HEK293T (cell line): ENCODE results near the gene GSTA3.
"Not testable (repeated sequence)": the region's sequence is repeated elsewhere in the genome, so short reads cannot be mapped to it uniquely, and the experiment has no call there.

Experiments
- ARNT ChIP-seq: fragments of 450-650 bp; IDR thresholded peaks from 2 replicates; pipeline ENCODE4 v1.6.1; 2017; ENCODE audit warnings: mild to moderate bottlenecking
- BHLHE40 ChIP-seq: fragments of 450-650 bp; IDR thresholded peaks from 2 replicates; pipeline ENCODE4 v1.6.1; 2016; ENCODE audit warnings: mild to moderate bottlenecking, moderate library complexity, borderline replicate concordance
- ELF4 ChIP-seq: fragments of 450-650 bp; IDR thresholded peaks from 2 replicates; pipeline ENCODE4 v1.6.1; 2017; ENCODE audit warnings: antibody characterized with exemption
- FOXA1 ChIP-seq: fragments of 450-650 bp; IDR thresholded peaks from 2 replicates; pipeline ENCODE4 v1.6.1; 2016; ENCODE audit warnings: mild to moderate bottlenecking
- FOXM1 ChIP-seq: fragments of 450-650 bp; IDR thresholded peaks from 2 replicates; pipeline ENCODE4 v1.6.1; 2017; ENCODE audit warnings: mild to moderate bottlenecking, borderline replicate concordance
- NFRKB ChIP-seq: fragments of 450-650 bp; IDR thresholded peaks from 2 replicates; pipeline ENCODE4 v1.6.1; 2016; ENCODE audit warnings: mild to moderate bottlenecking, moderate library complexity
- SP1 ChIP-seq: fragments of 450-650 bp; IDR thresholded peaks from 2 replicates; pipeline ENCODE4 v1.6.1; 2017
- SUZ12 ChIP-seq: fragments of 450-650 bp; IDR thresholded peaks from 2 replicates; pipeline ENCODE4 v1.6.1; 2016; ENCODE audit warnings: mild to moderate bottlenecking
- TARDBP ChIP-seq: fragments of 450-650 bp; IDR thresholded peaks from 2 replicates; pipeline ENCODE4 v1.6.1; 2016

GRCh38 chr6:52895790-52896189 lies 13.7 kb downstream of the GSTA3 start:
- TF ChIP-seq FOXA1, SUZ12, ARNT, NFRKB, ELF4, FOXM1, BHLHE40, TARDBP, SP1: not testable (repeated sequence)
